GM18861 (cell line): ENCODE results near the gene RIC3.

ENCODE experiments used
- ATAC-seq: cut with Tn5 transposase; IDR thresholded peaks from one replicate; pipeline ENCODE4 v1.9.1; 2021; ENCODE audit not compliant: unreplicated experiment

The RIC3 gene

GRCh38 chr11:8090756-8091155 lies 78.1 kb downstream of the RIC3 start:
- no peak for ATAC-seq

GRCh38 chr11:8089791-8090510 lies 78.9 kb downstream of the RIC3 start:
- ATAC-seq: no peak

GRCh38 chr11:8087756-8088155 lies 81.1 kb downstream of the RIC3 start:
- no peak for ATAC-seq

- ATAC-seq: no peak
Measured at GRCh38 chr11:8087185-8087584, 81.6 kb downstream of the RIC3 start.

GRCh38 chr11:8086571-8086970 lies 82.3 kb downstream of the RIC3 start:
- ATAC-seq: no peak

- ATAC-seq: no peak
Measured at GRCh38 chr11:8086001-8086479, 82.8 kb downstream of the RIC3 start.

- ATAC-seq: no peak
Measured at GRCh38 chr11:8085011-8085645, 83.7 kb downstream of the RIC3 start.

GRCh38 chr11:8084352-8084751 lies 84.5 kb downstream of the RIC3 start:
- no peak for ATAC-seq

GRCh38 chr11:8083871-8084281 lies 84.9 kb downstream of the RIC3 start:
- ATAC-seq: no peak

- ATAC-seq: no peak
Measured at GRCh38 chr11:8083088-8083395, 85.8 kb downstream of the RIC3 start.

- no peak for ATAC-seq
Measured at GRCh38 chr11:8082391-8083087, 86.3 kb downstream of the RIC3 start.

- ATAC-seq: no peak
Measured at GRCh38 chr11:8081591-8082250, 87.1 kb downstream of the RIC3 start.

- ATAC-seq: no peak
Measured at GRCh38 chr11:8080674-8081590, 87.9 kb downstream of the RIC3 start, which contains the start of gene TUB. Gene TUB (plus strand): TSS chr11:8081211. CDS start chr11:8081511, 300 bp downstream.

GRCh38 chr11:8080069-8080670 lies 88.7 kb downstream of the RIC3 start:
- ATAC-seq: no peak

- ATAC-seq: no peak
Measured at GRCh38 chr11:8079111-8079675, 89.6 kb downstream of the RIC3 start.

- no peak for ATAC-seq
Measured at GRCh38 chr11:8075119-8075726, 93.6 kb downstream of the RIC3 start.

- ATAC-seq: no peak
Measured at GRCh38 chr11:8071616-8072581, 96.9 kb downstream of the RIC3 start.

- ATAC-seq: no peak
Measured at GRCh38 chr11:8070417-8071115, 98.3 kb downstream of the RIC3 start.
